Gastrocnemius medialis (tissue), 4 donors: ENCODE results near the gene UPK3BL2.

Experiments used
- POLR2A ChIP-seq, 2 donors: fragments of 450-650 bp; IDR thresholded peaks; one replicate each; pipeline ENCODE4 v1.6.1; 2017; ENCODE audit warnings: antibody characterized with exemption in 2 of 2, mild to moderate bottlenecking in 2 of 2, moderate library complexity in 2 of 2
- TF ChIP-seq, protein P1 (sequence below), 5 experiments: fragments of 450-650 bp in 3 of 5; fragments of 200-600 bp in 2 of 5; sonication (generic) in 2 of 5; IDR thresholded peaks in 4 of 5; conservative IDR thresholded peaks in 1 of 5; 1 replicate in 4 of 5; 2 replicates in 1 of 5; pipeline ENCODE4 v1.5.1; 2016 to 2019; ENCODE audit warnings: antibody characterized with exemption in 5 of 5, mild to moderate bottlenecking in 3 of 5, moderate library complexity in 3 of 5

DNA sequence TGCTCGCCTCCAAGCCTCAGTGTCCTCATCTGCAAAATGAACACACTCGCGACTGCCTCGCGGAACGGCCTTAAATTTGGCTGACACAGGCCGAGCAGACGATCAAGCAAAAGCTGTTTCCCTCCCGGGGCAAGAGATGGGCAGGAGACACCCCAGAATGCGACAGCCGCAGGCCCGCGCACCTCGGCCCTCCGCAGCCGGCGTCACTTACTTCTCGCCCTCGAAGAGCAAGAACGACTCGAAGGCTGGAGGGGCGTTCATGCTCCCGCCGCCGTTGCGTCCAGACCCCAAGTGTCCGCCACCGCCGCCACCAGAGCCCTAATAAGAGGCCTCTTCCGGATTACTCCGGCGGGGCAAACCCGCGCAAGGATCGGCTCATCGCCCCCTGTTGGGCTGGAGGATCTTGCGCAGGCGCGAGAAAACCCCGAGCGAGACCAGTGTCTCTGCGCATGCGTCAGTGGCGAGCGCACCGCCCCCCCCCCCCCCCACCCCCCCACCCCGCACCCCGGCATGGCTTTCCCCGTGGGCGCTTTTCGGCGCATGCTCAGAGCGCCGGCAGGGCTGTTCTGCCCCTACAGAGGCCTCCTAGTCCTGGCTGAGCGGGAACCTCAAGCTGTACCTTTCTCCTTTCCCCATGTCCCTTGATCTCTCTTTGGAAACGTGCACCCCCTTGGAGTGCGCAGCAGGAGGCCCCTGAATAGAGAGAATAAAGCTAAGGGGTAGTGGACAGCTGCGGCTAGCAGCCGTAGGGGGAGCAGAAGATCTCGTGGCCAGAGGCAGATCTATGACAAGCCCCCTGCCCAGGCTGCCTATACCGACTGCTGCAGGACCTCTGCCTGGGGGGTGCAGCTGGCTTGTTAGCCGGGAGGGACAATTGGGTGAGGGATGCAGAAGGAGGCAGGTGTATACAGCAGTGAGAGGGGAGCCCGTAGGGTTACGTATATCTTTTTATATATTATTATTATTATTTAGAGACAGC, 29.1 kb upstream of the UPK3BL2 start, which contains the start of gene POLR2J3:
- TF ChIP-seq, protein P1, sequence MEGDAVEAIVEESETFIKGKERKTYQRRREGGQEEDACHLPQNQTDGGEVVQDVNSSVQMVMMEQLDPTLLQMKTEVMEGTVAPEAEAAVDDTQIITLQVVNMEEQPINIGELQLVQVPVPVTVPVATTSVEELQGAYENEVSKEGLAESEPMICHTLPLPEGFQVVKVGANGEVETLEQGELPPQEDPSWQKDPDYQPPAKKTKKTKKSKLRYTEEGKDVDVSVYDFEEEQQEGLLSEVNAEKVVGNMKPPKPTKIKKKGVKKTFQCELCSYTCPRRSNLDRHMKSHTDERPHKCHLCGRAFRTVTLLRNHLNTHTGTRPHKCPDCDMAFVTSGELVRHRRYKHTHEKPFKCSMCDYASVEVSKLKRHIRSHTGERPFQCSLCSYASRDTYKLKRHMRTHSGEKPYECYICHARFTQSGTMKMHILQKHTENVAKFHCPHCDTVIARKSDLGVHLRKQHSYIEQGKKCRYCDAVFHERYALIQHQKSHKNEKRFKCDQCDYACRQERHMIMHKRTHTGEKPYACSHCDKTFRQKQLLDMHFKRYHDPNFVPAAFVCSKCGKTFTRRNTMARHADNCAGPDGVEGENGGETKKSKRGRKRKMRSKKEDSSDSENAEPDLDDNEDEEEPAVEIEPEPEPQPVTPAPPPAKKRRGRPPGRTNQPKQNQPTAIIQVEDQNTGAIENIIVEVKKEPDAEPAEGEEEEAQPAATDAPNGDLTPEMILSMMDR (IDR thresholded peaks at IDR 0.05 in 4 of 5, conservative IDR thresholded peaks at IDR 0.05 in 1 of 5) = peak in 4 of 5 experiments; percentile 30 to 68 (median 60)
- TF ChIP-seq POLR2A (IDR thresholded peaks at IDR 0.05) = peak in 1 of 2 donors; percentile 45
